OCI-LY3 (cell line): ENCODE data around the gene IFNGR1.

Experiments
- EZH2phosphoT487 ChIP-seq: fragments of 200-600 bp; shearing (Covaris generic); IDR thresholded peaks from 2 replicates; pipeline ENCODE4 v1.6.1; 2018; ENCODE audit warnings: antibody characterized with exemption, mixed run types, low read depth
- TF ChIP-seq, protein P1 (sequence below): fragments of 200-600, 300-600 bp; sonication (generic); IDR thresholded peaks from 2 replicates; pipeline ENCODE4 v1.5.1; 2014; ENCODE audit warnings: antibody characterized with exemption, low read length, low read depth

DNA sequence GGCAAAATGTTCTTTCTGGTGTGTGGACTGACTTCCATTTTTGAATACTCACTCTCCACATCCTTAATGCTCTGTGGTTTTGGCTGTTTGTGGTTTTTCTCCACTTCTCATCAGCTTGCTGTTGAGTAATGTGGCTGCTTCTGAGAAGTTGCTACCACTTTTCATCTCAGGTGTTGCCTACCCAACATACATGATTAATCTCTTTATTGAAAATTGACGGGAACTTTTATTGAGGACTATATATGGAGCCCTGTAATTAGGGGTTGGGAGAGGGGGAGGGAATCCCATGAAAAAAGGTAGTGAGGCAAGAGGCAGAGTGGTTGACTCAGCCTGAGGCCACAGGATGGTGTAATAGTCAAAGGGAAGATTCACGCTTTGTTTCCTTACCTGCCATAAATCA is 63.4 kb downstream of the IFNGR1 start:
- TF ChIP-seq, protein P1, sequence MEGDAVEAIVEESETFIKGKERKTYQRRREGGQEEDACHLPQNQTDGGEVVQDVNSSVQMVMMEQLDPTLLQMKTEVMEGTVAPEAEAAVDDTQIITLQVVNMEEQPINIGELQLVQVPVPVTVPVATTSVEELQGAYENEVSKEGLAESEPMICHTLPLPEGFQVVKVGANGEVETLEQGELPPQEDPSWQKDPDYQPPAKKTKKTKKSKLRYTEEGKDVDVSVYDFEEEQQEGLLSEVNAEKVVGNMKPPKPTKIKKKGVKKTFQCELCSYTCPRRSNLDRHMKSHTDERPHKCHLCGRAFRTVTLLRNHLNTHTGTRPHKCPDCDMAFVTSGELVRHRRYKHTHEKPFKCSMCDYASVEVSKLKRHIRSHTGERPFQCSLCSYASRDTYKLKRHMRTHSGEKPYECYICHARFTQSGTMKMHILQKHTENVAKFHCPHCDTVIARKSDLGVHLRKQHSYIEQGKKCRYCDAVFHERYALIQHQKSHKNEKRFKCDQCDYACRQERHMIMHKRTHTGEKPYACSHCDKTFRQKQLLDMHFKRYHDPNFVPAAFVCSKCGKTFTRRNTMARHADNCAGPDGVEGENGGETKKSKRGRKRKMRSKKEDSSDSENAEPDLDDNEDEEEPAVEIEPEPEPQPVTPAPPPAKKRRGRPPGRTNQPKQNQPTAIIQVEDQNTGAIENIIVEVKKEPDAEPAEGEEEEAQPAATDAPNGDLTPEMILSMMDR = no peak
- no peak for TF ChIP-seq EZH2phosphoT487
